GM18907 (cell line): ENCODE measurements around the gene DCUN1D1.
A peak's percentile ranks its signal among the peaks of the same experiment; 100 is the strongest.

ENCODE experiments used
- ATAC-seq: cut with Tn5 transposase; IDR thresholded peaks from one replicate; pipeline ENCODE4 v1.9.1; 2021; ENCODE audit warnings: mild to moderate bottlenecking, moderate library complexity; ENCODE audit not compliant: unreplicated experiment

DCUN1D1 gene

GRCh38 chr3:182973047-182973446, 7.3 kb downstream of the DCUN1D1 start:
- no peak for ATAC-seq

GRCh38 chr3:182972387-182972786, 8.0 kb downstream of the DCUN1D1 start:
- ATAC-seq: no peak

- ATAC-seq: peak; percentile 45
Observed at GRCh38 chr3:182971637-182972036, 8.7 kb downstream of the DCUN1D1 start.

GRCh38 chr3:182970811-182971418, 9.4 kb downstream of the DCUN1D1 start:
- ATAC-seq: no peak

GRCh38 chr3:182969853-182970252, 10.5 kb downstream of the DCUN1D1 start:
- ATAC-seq: no peak

GRCh38 chr3:182969277-182969676, 11.1 kb downstream of the DCUN1D1 start:
- no peak for ATAC-seq

GRCh38 chr3:182967218-182968204, 12.8 kb downstream of the DCUN1D1 start:
- peak; percentile 57 for ATAC-seq

GRCh38 chr3:182965861-182966366, 14.4 kb downstream of the DCUN1D1 start:
- ATAC-seq: no peak

GRCh38 chr3:182964179-182964578, 16.2 kb downstream of the DCUN1D1 start:
- no peak for ATAC-seq

- ATAC-seq: no peak
Observed at GRCh38 chr3:182962166-182962565, 18.2 kb downstream of the DCUN1D1 start.

- ATAC-seq: no peak
Observed at GRCh38 chr3:182959474-182960350, 20.6 kb downstream of the DCUN1D1 start.

- no peak for ATAC-seq
Observed at GRCh38 chr3:182957676-182958266, 22.6 kb downstream of the DCUN1D1 start.

GRCh38 chr3:182957226-182957625, 23.1 kb downstream of the DCUN1D1 start:
- ATAC-seq: no peak

- peak; percentile 93 for ATAC-seq
Observed at GRCh38 chr3:182954553-182955235, 25.6 kb downstream of the DCUN1D1 start.

- ATAC-seq: no peak
Observed at GRCh38 chr3:182949688-182950087, 30.6 kb downstream of the DCUN1D1 start.

GRCh38 chr3:182948305-182948704, 32.0 kb downstream of the DCUN1D1 start:
- ATAC-seq: no peak

GRCh38 chr3:182947888-182948287, 32.5 kb downstream of the DCUN1D1 start:
- ATAC-seq: peak; percentile 76

- ATAC-seq: no peak
Observed at GRCh38 chr3:182941719-182942118, 38.6 kb downstream of the DCUN1D1 start.

- ATAC-seq: no peak
Observed at GRCh38 chr3:182940266-182940808, 40.0 kb downstream of the DCUN1D1 start.
